ENCODE data around the gene ACOD1. TPM values are rescaled to one million over a fixed set of nuclear protein-coding genes. Genes with fewer than 3 reads are reported as not detected.

Gene ACOD1
- total and polyA plus RNA-seq, 2 donors, result 0.02 TPM; not detected in 1

Other genes with a start within 250 kb of the ACOD1 start
- 16.7 TPM for gene KCTD12, start 62.1 kb upstream of the ACOD1 start, total RNA-seq
- gene KCTD12, start 62.1 kb upstream of the ACOD1 start, polyA plus RNA-seq, result 35.4 TPM
- gene CLN5, start 43.6 kb downstream of the ACOD1 start, total RNA-seq, result 29.1 TPM
- gene CLN5, start 43.6 kb downstream of the ACOD1 start, polyA plus RNA-seq, result 30.6 TPM
- 40.7 TPM for gene FBXL3, start 78.6 kb downstream of the ACOD1 start, total RNA-seq
- 42.0 TPM for gene FBXL3, start 78.6 kb downstream of the ACOD1 start, polyA plus RNA-seq